PC-9 (cell line): ENCODE data around the gene ATP4A. TPM values are rescaled to one million over a fixed set of nuclear protein-coding genes. Genes with fewer than 3 reads are reported as not detected.

Experiments
- Bru-seq: library from RNA; stranded (reverse); fragments of 400-500 nt; gene quantifications from one replicate; lab custom pipeline; 2021; lab: Mats Ljungman, UMichigan
- BruChase-seq, 2 experiments: library from RNA; stranded (reverse); fragments of 400-500 nt; gene quantifications; one replicate each; lab custom pipeline; 2021; lab: Mats Ljungman, UMichigan
- BruUV-seq: library from RNA; stranded (reverse); fragments of 400-500 nt; replicated peaks from 2 replicates; lab custom pipeline; 2021; lab: Mats Ljungman, UMichigan
- CTCF ChIA-PET: fragments of 300-600 bp; sonication (Branson Sonifier 250); formaldehyde crosslinking; loops from one replicate; lab custom pipeline; 2022; ENCODE audit warnings: antibody characterized with exemption; lab: Charles Lee
- POLR2A ChIA-PET: fragments of 300-600 bp; sonication (Branson Sonifier 250); formaldehyde crosslinking; loops from one replicate; lab custom pipeline; 2022; ENCODE audit warnings: antibody characterized with exemption; ENCODE audit not compliant: unreplicated experiment; lab: Charles Lee
- DNase-seq, 2 experiments: peaks; one replicate each; pipeline versions ENCODE4 v3.0.0 to v3.0.0-alpha.2; 2015 to 2022; ENCODE audit warnings: mixed read lengths in 1 of 2
- H2AFZ ChIP-seq: fragments of 200-600 bp; sonication (generic); 2 replicates; pipeline ENCODE4 v1.8.1; 2017; ENCODE audit warnings: antibody characterized with exemption
- H3F3A ChIP-seq: fragments of 200-600 bp; sonication (generic); 2 replicates; pipeline ENCODE4 v1.8.1; 2017; ENCODE audit warnings: antibody characterized with exemption, mild to moderate bottlenecking, low read depth; ENCODE audit not compliant: insufficient read depth
- H3K27ac ChIP-seq: fragments of 200-600 bp; sonication (generic); 2 replicates; pipeline ENCODE4 v1.6.1; 2016; ENCODE audit warnings: mixed run types
- H3K27me3 ChIP-seq: fragments of 200-600 bp; sonication (generic); 2 replicates; pipeline ENCODE4 v1.6.1; 2016; ENCODE audit warnings: low read depth, mixed run types; ENCODE audit not compliant: insufficient read depth
- H3K36me3 ChIP-seq: fragments of 200-600 bp; sonication (generic); 2 replicates; pipeline ENCODE4 v1.6.1; 2016; ENCODE audit warnings: low read depth, mixed run types
- H3K4me1 ChIP-seq: fragments of 200-600 bp; sonication (generic); replicated peaks from 2 replicates; pipeline ENCODE4 v1.6.1; 2016; ENCODE audit warnings: mixed run types; ENCODE audit not compliant: insufficient read depth
- H3K4me2 ChIP-seq: fragments of 200-600 bp; sonication (generic); 2 replicates; pipeline ENCODE4 v1.6.1; 2017; ENCODE audit warnings: mixed run types
- H3K4me3 ChIP-seq: fragments of 200-600 bp; sonication (generic); 2 replicates; pipeline ENCODE4 v1.6.1; 2016; ENCODE audit warnings: mixed run types
- H3K79me2 ChIP-seq: fragments of 200-600 bp; sonication (generic); 2 replicates; pipeline ENCODE4 v1.6.1; 2017; ENCODE audit warnings: low read depth, mixed run types
- H3K9me2 ChIP-seq: fragments of 200-600 bp; sonication (generic); 2 replicates; pipeline ENCODE4 v1.8.1; 2017; ENCODE audit warnings: mild to moderate bottlenecking; ENCODE audit not compliant: insufficient read depth
- H3K9me3 ChIP-seq: fragments of 200-600 bp; sonication (generic); 2 replicates; pipeline ENCODE4 v1.8.1; 2016; ENCODE audit warnings: low read depth; ENCODE audit not compliant: insufficient read depth
- H4K20me1 ChIP-seq: fragments of 200-600 bp; sonication (generic); 2 replicates; pipeline ENCODE4 v1.8.1; 2017; ENCODE audit not compliant: insufficient read depth
- CTCF ChIP-seq: fragments of 200-600 bp; sonication (generic); conservative IDR thresholded peaks from 2 replicates; pipeline ENCODE4 v1.6.1; 2017; ENCODE audit warnings: mixed run types, antibody characterized with exemption, mild to moderate bottlenecking, moderate library complexity
- EZH2 ChIP-seq: fragments of 200-600 bp; sonication (generic); IDR thresholded peaks from 2 replicates; pipeline ENCODE4 v1.8.0; 2017; ENCODE audit warnings: antibody characterized with exemption, low read depth
- intact Hi-C: fragments of 100-400 bp; cut with micrococcal nuclease; formaldehyde crosslinking; loops from one replicate; pipeline ENCODE4 v1.10.0; 2022; ENCODE audit not compliant: unreplicated experiment
- long read RNA-seq: library from polyadenylated mRNA; stranded (forward); transcript quantifications from one replicate; pipeline ENCODE4 v2.0.0, GENCODE V29; 2022
- total RNA-seq: library from RNA; stranded (reverse); gene quantifications from 2 replicates; pipeline ENCODE4 v1.2.3, GENCODE V29; 2021

Gene ATP4A
- total RNA-seq (not detected in 2 replicates), Bru-seq, nascent RNA (not detected), BruChase-seq, experiment 1, labeled RNA remaining after a 2-hour chase (percentile 5 among the genes with signal in this experiment), BruChase-seq, experiment 2, labeled RNA remaining after a 6-hour chase (not detected)
- long read RNA-seq = 0 reads

- H3K27ac ChIP-seq = no peak within 1 kb of the TSS
- H3K9me3 ChIP-seq = no peaks in the 10 kb centered on the region
- ChIA-PET CTCF (interaction anchor here (0.6 to 0.7 kb wide), 3 partner anchors 8 to 421 kb away, joined by 3 to 19 read pairs (median 5); no protein-coding TSS in a partner anchor), POLR2A (interaction anchor here (0.6 to 0.8 kb wide), 2 partner anchors 85 to 185 kb away, joined by 7 to 9 read pairs; partner anchors contain the start of genes COX6B1 and LIN37)
- no peaks in the 10 kb centered on the region for H3K9me2 ChIP-seq
- H3K79me2 ChIP-seq = no peaks in the 10 kb centered on the region
- intact Hi-C loops = no loop called here
- H3K4me3 ChIP-seq = no peak within 1 kb of the TSS
- BruUV-seq = no TSS peak
- TF ChIP-seq EZH2 (no peak), CTCF (no peak)
- no peak for DNase-seq
- H3K27me3 ChIP-seq = peaks cover 38% of the 10 kb centered on the region
- H2AFZ ChIP-seq = no peak within 1 kb of the TSS
- no peaks in the 10 kb centered on the region for H3K4me1 ChIP-seq
- no peaks in the 10 kb centered on the region for H3K36me3 ChIP-seq
- no peaks in the 10 kb centered on the region for H4K20me1 ChIP-seq
- no peak within 1 kb of the TSS for H3K4me2 ChIP-seq
- no peaks in the 10 kb centered on the region for H3F3A ChIP-seq
Measured at GRCh38 chr19:35563207-35563829, at the start of gene ATP4A. ATP4A (minus strand) TSS chr19:35563658; CDS start chr19:35563629, 29 bp downstream.

- no peaks in the 10 kb centered on the region for H3K36me3 ChIP-seq
- H3K27ac ChIP-seq = no peak within 1 kb of the TSS
- no peak for TF ChIP-seq EZH2
- TF ChIP-seq CTCF = no peak
- peaks cover 3% of the 10 kb centered on the region; the same call in 1 of the 2 replicates for H3K9me3 ChIP-seq
- no peaks in the 10 kb centered on the region for H3K9me2 ChIP-seq
- 0 out of 2 replicates have a peak, but pooled peaks cover 5% of the 10 kb centered on the region for H3K4me1 ChIP-seq
- intact Hi-C loops = loop anchor here (1.0 kb wide), 1 partner anchor 16 kb away; no protein-coding TSS in a partner anchor
- peaks cover 4% of the 10 kb centered on the region; the same call in 1 of the 2 replicates for H3K79me2 ChIP-seq
- CTCF ChIA-PET = interaction anchor here (0.5 kb wide), 1 partner anchor 570 kb away, joined by 4 read pairs; no protein-coding TSS in a partner anchor
- peak within 1 kb of the TSS; percentile 90 for H2AFZ ChIP-seq
- no peaks in the 10 kb centered on the region for H3F3A ChIP-seq
- H4K20me1 ChIP-seq = no peaks in the 10 kb centered on the region
- peak within 1 kb of the TSS; percentile 83 for H3K4me2 ChIP-seq
- H3K4me3 ChIP-seq = peak within 1 kb of the TSS; percentile 68
- DNase-seq = peak; percentile 82 to 95
- POLR2A ChIA-PET = interaction anchor here (0.7 to 0.8 kb wide), 2 partner anchors 25 to 135 kb away, joined by 5 to 6 read pairs; no protein-coding TSS in a partner anchor
- no peaks in the 10 kb centered on the region for H3K27me3 ChIP-seq
- BruUV-seq = TSS peak; percentile 51
Measured at GRCh38 chr19:35612559-35613321, 49.3 kb upstream of the ATP4A start, which contains the start of gene HAUS5. HAUS5 (plus strand) TSS chr19:35612735; CDS start chr19:35612795, 60 bp downstream.

DNA sequence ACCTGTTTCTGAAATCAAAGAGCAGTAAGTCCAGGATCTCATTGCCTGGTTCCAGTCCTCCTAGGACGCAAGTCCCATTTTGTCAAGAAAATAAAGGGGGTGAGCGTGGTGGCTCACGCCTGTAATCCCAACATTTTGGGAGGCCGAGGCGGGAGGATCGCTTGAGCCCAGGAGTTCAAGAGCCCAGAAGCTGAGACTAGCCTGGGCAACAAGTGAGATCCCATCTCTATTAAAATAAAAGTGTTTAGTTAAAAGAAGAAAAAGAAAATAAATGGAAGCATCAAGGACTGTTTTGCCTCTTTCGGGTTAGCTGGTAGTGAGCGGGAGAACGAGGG lies 48.7 kb upstream of the ATP4A start:
- no peaks in the 10 kb centered on the region for H3K27me3 ChIP-seq
- peak overlapping the region; percentile 83 for H3K4me2 ChIP-seq
- intact Hi-C loops = loop anchor here (1.0 kb wide), 1 partner anchor 16 kb away; no protein-coding TSS in a partner anchor
- H2AFZ ChIP-seq = peak overlapping the region; percentile 90
- ChIA-PET CTCF (no interaction called here), POLR2A (interaction anchor here (0.7 to 0.8 kb wide), 2 partner anchors 26 to 136 kb away, joined by 5 to 6 read pairs; no protein-coding TSS in a partner anchor)
- TF ChIP-seq CTCF = no peak
- no peak for TF ChIP-seq EZH2
- no peaks in the 10 kb centered on the region for H3K9me2 ChIP-seq
- H3K36me3 ChIP-seq = no peaks in the 10 kb centered on the region
- H3K4me3 ChIP-seq = peak overlapping the region; percentile 68
- no peaks in the 10 kb centered on the region for H4K20me1 ChIP-seq
- H3K9me3 ChIP-seq = peaks cover 9% of the 10 kb centered on the region
- H3F3A ChIP-seq = no peaks in the 10 kb centered on the region
- H3K27ac ChIP-seq = no peak overlapping the region
- 0 out of 2 replicates have a peak, but pooled peaks cover 5% of the 10 kb centered on the region for H3K4me1 ChIP-seq
- TSS peak; percentile 57 for BruUV-seq
- no peak for DNase-seq
- peaks cover 4% of the 10 kb centered on the region; the same call in 1 of the 2 replicates for H3K79me2 ChIP-seq
